Ammon's horn (tissue), 1 donor: Measurements from ENCODE around the gene KIRREL3.

ENCODE experiments used
- DNase-seq: peaks from one replicate; pipeline ENCODE4 v3.0.0-alpha.2; 2016; ENCODE audit warnings: low spot score

KIRREL3 gene

DNA sequence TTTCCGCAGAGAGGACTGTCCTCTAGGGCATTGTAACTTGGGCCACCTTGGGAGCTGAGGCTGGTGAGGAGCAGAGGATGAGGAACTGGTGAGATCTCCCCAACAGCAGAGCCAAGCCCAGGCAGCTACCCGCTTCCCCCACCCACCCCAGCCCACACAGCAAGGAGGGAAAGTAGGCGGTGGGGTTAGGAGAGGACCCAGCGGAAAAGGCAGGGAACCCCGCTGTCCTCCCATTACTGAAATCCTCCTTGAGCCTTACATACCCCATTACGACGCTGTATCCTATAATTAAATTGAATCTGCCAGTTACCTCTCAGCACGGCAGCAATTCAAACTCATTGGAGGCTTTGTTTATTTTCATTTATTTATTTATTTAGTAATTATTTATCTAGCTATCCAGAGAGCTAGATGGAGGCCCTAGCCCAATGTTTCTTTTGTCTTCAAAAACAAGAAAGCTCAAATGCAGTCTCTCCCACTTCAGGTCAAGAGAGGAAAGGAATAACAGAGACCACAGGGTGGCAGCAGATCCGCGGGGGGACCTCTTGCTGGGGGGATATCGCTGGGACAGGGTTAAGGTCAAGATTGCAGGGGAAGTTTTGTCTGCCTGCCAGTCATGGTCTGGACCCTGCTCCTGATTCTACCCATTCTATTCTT is 427.1 kb downstream of the KIRREL3 start:
- DNase-seq = no peak

DNA sequence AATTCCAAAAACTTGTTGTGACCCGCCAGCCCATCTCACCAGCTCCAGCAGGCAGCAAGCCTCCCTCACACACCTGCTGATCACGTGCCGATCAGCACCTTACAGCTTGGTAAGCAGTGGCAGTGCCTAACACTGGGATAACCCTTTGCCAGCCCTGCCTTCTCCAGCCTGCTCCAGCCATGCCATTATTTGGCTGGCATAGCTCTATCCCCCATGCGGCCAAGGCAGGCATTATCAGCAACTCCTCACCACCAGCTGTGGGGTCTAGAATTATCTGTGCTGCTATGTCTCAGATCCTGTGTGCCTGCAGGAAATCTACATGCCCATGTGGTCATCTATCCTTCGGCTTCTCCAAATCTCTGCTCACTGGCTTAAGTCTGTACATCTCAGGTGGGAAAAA is 430.1 kb downstream of the KIRREL3 start:
- no peak for DNase-seq

DNA sequence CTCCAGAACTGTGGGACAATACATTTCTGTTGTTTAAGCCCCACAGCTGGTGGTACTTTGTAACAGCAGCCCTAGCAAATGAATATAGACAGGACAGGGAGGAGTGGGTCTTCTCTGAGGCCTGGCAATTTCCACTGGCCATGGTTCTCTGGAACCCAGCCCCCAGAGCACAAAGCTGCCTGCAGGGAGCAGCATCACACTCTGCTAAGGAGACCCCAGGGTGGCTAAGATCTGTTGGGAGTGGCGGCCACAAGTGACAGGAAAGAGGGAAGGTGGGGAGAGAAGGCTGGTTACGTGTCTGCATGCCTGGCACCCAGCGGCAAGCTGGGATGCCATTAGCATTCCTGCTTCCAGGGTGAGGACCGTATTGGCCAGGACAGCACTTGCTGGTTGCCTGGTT is 433.2 kb downstream of the KIRREL3 start:
- no peak for DNase-seq

DNA sequence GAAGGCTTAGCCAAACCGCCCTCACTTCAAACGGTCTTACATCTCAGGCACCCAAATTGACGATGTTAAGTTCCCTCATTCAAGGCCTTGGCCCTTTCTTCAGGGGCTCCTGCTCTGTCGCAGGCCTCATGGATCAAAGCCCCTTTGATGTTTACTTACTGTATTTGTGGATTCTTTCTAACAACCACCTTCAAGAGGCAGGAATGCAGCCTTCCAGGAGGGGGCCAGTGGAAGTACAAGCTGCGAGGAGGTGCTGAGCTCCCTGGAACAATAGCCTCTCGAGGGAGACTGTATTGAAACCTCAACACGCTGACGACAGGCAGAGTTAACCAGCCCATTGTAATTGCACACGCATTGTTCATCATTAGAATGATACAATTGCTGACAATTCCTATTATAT is 436.0 kb downstream of the KIRREL3 start:
- no peak for DNase-seq

DNA sequence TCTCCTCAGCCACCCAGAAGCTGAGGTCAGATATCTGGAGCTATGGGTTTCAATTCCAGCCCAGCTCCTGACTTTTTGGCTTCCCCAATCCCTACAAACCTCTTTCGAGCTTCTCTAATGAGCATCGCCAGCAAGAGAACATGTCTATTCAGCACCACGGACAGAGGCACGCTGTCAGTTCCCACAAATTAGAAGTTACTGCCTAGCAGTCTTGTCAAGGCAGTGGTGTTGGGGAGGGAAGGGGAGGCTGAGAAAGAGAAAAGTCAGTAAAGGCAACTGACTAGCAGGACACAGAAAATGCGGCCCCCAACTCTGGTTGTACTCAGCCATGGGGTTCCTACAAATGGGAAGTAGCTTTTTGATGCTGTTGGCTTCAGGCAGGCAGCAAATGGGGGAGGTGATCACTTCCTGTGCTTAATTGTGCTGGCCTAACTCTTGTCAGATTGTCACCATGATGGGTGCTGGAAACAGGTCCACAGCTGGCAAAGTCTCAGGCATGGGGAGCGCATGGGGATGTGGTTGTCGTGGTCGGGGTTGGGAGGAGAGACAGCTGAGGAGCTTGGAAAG is 439.2 kb downstream of the KIRREL3 start:
- peak; percentile 56 for DNase-seq

- DNase-seq = no peak
Observed at GRCh38 chr11:126560221-126560620, 440.3 kb downstream of the KIRREL3 start.

- DNase-seq = no peak
Observed at GRCh38 chr11:126548581-126549550, 451.7 kb downstream of the KIRREL3 start.

DNA sequence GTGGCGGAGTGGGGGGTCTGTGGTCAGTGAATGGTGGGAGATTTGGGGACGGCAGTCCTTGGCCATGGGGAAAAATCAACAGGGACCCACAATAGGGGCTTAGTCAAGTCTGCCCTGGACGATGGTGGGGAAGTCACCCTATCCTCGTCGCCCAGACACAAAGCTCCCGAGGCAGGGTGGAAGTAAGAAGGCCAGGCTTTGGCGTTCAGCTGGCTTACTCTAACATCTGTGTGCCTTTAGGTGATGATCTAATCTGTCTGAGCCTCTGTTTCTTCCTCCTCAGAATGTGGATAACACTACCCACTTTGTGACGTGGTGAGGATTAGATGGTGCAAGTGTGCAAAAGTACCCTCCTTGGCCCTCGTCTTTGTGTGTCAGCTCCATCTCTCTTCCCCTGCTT is 452.9 kb downstream of the KIRREL3 start:
- no peak for DNase-seq

DNA sequence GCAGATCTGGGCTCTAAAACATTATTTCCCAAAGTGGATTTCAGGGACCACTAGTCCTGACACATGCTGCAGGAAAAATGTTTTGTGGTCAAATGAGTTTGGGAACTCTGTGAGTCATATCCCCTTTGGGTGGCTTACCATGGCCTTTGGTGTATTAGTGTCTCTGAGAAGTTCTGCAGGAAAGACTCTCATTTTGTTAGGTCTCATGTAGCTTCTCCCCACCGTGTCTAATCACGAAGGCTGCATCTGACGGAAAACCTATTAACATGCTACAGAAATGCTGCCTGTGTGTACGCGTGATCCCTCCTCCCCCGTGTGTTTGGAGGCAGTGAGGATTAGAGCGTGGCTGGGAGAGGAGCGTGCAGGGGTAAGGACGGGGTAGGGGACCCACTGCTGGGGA is 453.4 kb downstream of the KIRREL3 start:
- DNase-seq = no peak

DNA sequence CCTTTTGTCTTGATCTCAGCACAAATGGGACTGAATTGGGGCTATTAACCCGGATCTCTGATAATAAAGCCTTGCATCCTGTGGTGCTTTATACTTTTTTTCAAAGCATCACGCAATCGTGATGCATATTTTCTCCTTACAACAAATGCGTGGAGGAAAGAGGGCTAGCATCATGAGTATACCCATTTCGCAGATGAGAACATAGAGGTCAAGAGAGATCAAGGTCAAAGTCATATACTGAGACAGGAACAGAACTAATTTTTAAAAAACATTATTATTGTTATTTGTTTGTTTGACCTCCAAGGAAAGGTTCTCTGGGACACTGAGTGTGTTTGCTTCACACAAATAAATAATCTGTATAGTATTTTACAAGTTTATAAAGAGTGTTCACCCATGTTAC is 453.9 kb downstream of the KIRREL3 start:
- DNase-seq = no peak

DNA sequence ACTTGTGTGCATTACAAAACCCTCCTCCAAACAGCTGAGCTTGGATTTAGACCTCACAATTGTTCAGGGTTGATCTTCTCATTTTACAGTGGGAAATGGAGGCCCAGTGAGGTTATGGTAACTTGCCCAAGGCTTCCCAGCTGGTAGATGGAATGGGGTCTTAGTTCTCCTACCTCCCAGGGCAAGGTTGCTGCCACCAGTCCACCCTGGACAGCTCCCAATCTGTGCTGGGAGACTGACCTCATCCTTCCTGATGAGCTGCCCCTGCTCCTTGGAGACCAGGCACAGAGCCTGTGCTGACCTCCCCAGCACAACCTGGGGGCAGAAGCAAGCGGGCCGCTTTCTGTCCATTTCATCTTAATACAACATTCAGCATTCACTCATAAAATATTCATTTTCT is 454.4 kb downstream of the KIRREL3 start:
- DNase-seq = no peak

GRCh38 chr11:126545057-126545555 is 455.5 kb downstream of the KIRREL3 start:
- DNase-seq = no peak

DNA sequence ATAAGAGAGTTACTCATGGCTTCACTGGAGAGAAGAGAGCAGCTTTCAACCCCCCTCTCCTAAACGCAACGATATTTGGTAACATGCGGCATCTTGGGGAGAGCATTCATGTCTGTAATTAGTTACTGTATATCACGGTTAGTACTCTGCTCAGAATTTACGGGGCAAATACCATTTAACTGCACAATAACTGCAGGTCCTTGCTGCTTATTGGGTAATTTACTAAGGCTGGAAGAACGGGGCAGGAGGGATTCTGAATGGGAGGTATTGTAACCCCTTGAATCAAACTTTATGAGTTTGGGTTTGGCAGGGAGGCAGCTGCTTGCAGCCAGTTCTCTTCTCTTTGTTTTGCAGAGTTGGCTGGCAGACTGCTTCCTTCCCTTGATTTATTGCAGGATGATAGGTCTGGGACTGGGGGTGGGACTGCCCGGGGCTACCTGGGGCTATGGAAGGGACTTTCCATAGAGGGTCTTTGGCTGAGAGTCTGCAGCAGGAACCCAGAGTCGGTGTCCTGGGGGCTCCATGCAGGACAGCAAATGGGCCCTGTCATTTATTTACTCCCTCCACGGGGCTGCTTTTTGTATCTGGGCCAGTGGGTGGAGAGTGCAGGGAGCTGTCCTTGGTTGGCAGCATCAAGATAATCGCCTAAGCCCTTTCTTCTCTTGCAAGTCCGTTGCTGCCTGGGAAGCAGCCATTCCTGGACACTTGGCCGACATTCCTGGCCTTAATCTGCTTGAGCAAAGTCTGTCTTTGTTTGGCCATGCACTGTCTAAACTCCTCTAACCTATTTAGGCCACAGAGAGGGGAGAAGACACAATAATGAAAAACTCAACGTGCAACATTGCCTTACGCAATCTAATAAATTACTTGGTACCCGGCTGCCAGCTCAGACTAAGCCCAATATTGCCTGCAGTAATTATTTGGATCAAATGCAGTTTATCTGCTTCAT is 456.2 kb downstream of the KIRREL3 start:
- DNase-seq = peak; percentile 75

DNA sequence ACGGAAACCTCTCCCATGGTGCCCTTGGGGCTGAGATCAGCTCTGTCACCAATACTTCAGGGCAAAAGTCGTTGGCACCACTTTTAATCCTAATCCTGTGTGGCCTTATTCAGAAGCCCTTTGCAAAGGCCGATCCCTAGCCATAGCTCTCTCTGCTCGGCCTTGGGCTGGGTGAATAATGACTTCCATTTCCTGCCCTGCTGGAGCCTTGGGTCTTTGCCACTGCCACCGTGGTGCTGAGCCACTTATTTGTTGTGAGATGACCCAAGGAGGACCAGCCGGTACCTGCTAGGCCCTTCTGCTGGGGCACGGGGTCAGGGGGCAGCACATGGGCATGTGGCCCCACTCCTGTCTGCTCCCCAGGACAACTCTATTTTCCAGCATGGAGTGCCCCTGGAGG is 456.9 kb downstream of the KIRREL3 start:
- DNase-seq = peak; percentile 32

DNA sequence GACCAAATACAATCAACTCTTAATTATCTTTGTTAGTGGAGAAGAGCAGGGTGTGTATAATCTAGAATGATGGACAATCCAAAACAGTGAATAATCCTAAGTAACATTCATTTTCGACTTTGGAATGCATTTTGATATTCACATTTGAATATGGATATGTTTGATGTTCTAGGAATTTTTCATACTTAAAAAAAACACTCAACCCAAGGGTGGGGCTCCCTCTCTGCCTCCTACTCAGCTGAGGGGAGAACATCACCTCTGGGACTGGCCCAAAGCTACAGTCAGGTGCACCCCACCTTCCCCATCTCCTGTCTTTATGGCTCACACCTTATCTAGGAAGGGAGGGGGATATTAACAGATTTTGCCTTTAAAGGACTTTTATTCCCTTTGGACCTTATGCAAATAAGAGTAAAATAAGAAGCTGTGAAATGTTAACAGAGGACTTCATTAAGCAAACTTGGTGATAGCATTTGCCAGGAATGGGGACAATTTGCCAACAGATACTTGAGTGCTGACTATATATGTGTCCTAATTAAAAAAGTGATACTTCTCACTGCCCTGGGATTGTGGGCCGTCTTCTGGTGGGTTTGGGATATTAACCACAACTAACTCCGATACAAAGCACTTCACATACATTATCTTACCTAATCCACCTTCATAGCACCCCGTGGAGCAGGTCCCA is 458.1 kb downstream of the KIRREL3 start:
- DNase-seq = no peak

DNA sequence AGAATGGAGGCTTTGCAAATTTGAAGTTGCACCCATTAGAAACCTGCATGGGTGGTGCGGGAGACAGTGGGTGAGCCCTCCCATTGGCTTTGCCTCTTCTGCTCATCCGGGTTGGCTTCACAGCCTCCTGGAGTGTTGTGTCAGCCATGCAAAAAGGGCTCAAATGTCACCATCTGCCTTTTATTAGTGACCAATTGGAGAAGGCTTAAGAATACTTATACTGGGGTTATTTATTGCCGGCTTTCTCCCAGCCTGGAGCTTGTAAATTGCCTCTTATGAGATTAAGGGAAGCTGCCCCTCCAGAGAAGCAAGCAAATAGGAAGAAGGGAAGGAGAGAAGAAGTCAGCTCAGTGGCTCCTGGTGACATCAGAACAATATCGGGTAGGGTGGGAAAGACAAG is 462.5 kb downstream of the KIRREL3 start:
- no peak for DNase-seq

DNA sequence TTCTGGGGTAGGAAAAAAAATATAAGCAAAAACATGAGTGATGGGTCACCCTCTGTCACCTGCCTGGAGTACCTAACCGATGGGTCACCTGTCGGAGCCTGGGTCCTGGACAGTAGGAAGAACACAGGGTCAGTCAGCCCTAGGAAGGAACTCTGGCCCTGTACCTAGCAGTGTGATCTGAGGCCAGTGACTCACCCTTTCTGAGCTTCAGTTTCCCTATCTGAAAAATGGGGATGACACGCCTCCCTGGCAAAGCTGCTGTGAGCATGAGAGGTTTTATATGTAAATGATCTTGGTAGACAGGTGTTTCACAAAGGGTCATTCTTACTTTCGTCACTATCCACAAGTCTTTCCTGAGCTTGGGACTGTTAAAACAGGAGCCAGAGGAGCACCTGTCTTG is 463.1 kb downstream of the KIRREL3 start:
- no peak for DNase-seq

- DNase-seq = no peak
Observed at GRCh38 chr11:126534141-126534805, 466.3 kb downstream of the KIRREL3 start.

- no peak for DNase-seq
Observed at GRCh38 chr11:126533560-126533959, 467.0 kb downstream of the KIRREL3 start.

DNA sequence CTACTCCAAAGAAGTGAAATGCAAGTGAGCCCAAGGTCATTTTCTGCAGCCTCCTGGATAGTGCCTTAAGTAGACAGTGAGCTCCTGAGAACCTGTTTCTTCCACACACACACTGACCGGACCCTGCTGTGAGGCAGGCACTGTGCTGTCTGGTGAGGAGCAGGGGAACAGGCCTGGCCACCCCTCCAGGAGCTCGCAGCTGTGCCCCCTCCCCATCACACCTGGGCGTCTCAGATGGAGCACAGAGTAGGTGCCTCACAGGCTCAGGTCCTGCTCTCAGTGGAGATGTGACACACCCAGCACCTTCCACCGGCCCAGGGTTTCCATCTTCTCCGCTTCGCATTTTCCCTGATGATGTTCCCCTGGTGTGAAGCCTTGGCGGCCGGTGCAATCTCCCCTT is 470.2 kb downstream of the KIRREL3 start:
- no peak for DNase-seq

DNA sequence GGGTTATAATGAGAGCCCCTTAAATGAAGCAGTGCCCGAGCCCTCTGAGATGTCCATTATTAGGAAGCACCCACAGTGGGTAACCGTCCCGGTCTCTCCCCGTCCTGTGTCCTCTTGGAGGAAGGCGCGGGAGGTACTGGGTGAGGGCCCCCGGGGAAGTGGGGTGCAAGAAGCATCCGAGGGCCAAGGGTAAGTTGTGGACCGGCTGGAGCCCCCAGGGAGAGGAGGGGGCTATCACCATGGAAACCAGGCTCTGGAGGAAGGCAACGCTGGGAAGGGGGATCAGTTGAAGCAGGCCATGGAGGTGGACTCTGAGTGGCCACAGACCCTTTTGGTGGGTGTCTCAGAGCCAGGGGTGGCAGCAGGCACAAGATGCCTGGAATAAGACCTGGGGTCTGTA is 471.5 kb downstream of the KIRREL3 start:
- no peak for DNase-seq
